Aorta (tissue), 5 donors: ENCODE measurements around the gene FAM76B. TPM values are rescaled to one million over a fixed set of nuclear protein-coding genes. Genes with fewer than 3 reads are reported as not detected.
A peak's percentile ranks its signal among the peaks of the same experiment; 100 is the strongest.

Experiments used
- ATAC-seq: fragments of 200-7000 bp; cut with Tn5 transposase; one replicate; pipeline ENCODE4 v1.9.1; 2022; ENCODE audit warnings: moderate library complexity; ENCODE audit not compliant: low FRiP score
- DNase-seq, 2 donors: peaks; one replicate each; pipeline ENCODE4 v3.0.0-alpha.2; 2020
- H3K27ac ChIP-seq, 2 donors: one replicate each; pipeline ENCODE4 v1.5.1; 2013; ENCODE audit warnings: low read length in 2 of 2, mild to moderate bottlenecking in 2 of 2, moderate library complexity in 2 of 2, control low read depth in 1 of 2, inconsistent platforms in 1 of 2, low read depth in 1 of 2
- H3K27me3 ChIP-seq, 2 donors: one replicate each; pipeline ENCODE4 v1.6.1; 2013; ENCODE audit warnings: control low read depth in 1 of 2, low read length in 1 of 2, mild to moderate bottlenecking in 1 of 2, moderate library complexity in 1 of 2; ENCODE audit not compliant: insufficient read depth in 2 of 2, control insufficient read depth in 1 of 2
- H3K36me3 ChIP-seq, 2 donors: one replicate each; pipeline ENCODE4 v1.6.1; 2013; ENCODE audit warnings: control low read depth in 1 of 2, low read length in 1 of 2, mild to moderate bottlenecking in 1 of 2; ENCODE audit not compliant: insufficient read depth in 2 of 2, control insufficient read depth in 1 of 2
- H3K4me1 ChIP-seq, 2 donors: one replicate each; pipeline ENCODE4 v1.6.1; 2013; ENCODE audit warnings: low read length in 2 of 2, control low read depth in 1 of 2, mild to moderate bottlenecking in 1 of 2, moderate library complexity in 1 of 2; ENCODE audit not compliant: insufficient read depth in 2 of 2, control insufficient read depth in 1 of 2
- H3K4me3 ChIP-seq, 2 donors: one replicate each; pipeline ENCODE4 v1.5.1; 2013; ENCODE audit warnings: low read length in 2 of 2, control low read depth in 1 of 2, mild to moderate bottlenecking in 1 of 2
- H3K9me3 ChIP-seq: one replicate; pipeline ENCODE4 v1.6.1; 2013; ENCODE audit warnings: mild to moderate bottlenecking, low read length; ENCODE audit not compliant: control insufficient read depth
- WGBS, 2 donors: extraction: QIAGEN DNeasy Blood & Tissue Kit; methylation state at CpG; one replicate each; pipeline ENCODE4 v1.1.7; 2013; 5-methylcytosine and 5-hydroxymethylcytosine counted together
- intact Hi-C, 2 donors: fragments of 100-400 bp; cut with DNase I; formaldehyde crosslinking; loops; one replicate each; pipeline versions ENCODE4 v1.14.2 to v1.15.0; 2022
- polyA plus RNA-seq, 2 donors: library from polyadenylated mRNA; stranded (reverse); fragments of 200-250 nt; gene quantifications; one replicate each; pipeline ENCODE4 v1.2.3, GENCODE V29; 2013
- total RNA-seq, 2 donors: library from RNA; stranded (reverse); fragmentation: NEBNext Ultra II Directional; extraction: Animal tissue kit (Norgen Biotek cat#: 25700); gene quantifications; one replicate each; pipeline ENCODE4 v1.2.1, GENCODE V29; 2021
- donor health status: healthy with polysubstance abuse.
- donor health status: Bipolar disorder and iron deficiency.
- donor health status: DM: no; HTN: no; CAD: no.
- donor health status: DM: no; HTN: no; CAD: no.
- donor health status: DM: yes; HTN: yes; CAD: no.

The FAM76B gene
- total and polyA plus RNA-seq, 4 donors = 6.9 to 33.4 (median 22.4) TPM

DNA sequence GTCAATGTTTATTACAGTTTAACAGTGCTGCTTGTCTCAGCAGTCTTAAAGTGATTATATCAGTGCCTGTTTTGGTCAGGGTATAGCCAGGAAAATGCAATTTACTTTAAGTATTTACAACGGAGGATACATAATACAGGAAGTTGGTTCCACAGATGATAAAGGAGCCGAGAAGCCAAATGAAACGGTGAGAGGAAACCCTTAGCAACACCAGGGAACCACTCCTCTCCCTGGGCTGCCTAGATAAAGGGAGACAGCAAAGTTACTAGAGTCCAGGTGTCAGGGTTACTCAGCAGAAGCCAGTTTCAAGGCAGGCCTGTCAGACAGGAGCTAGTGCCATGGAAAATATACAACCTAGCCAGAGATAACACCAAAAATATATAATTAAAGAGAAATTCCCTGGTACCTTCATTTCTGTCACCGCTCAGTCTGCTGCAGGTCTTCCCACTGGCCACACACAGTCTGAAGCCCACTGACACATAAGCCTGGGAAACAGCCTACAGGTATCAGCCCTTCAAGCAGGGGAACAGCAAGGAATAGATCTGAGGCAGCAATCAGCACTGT is 55.5 kb downstream of the FAM76B start:
- ATAC-seq (no peak), DNase-seq (no peak)
- WGBS, 2 donors = 10 to 18% methylated on average over 4 of the region's 4 CpGs
- no peaks in the 10 kb centered on the region for H3K9me3 ChIP-seq
- no peak overlapping the region for H3K4me3 ChIP-seq
- H3K27ac ChIP-seq = no peak overlapping the region
- no peaks in the 10 kb centered on the region for H3K4me1 ChIP-seq
- no peaks in the 10 kb centered on the region for H3K27me3 ChIP-seq
- intact Hi-C loops = no loop called here
- no peaks in the 10 kb centered on the region for H3K36me3 ChIP-seq

DNA sequence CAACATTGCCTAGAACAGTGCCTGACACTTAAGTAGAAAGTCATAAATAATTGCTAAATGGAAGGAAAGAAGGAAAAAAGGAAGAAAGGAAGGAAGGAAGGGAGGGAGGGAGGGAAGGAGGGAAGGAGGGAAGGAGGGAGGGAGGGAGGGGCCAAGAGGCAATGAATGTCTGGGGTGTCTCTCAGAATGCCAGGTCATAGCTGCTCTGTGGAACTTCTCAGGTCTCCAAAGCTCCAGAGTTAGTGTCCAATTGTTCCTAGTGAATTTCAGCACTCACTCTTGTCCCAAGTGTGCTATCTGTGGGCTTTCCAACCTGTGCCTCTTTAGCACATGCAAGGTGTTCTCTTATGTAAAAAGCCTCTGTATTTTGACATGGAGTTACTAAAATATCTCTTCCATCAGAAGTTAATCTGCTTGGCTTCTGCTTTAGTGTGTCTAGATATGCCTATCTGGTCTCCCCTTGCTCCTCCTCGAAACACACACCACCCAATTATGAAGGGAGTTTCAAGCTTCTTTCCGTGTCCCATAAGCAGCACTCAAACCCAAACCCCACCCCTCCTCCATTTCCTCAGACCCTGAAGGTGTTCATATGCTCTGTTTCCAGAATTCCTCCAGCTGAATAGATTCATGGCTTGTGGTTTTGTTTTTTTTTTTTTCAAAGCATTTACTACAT is 56.5 kb downstream of the FAM76B start:
- Histone ChIP-seq H3K9me3 (no peaks in the 10 kb centered on the region), H3K4me1 (no peaks in the 10 kb centered on the region), H3K27me3 (no peaks in the 10 kb centered on the region), H3K36me3 (no peaks in the 10 kb centered on the region), H3K27ac (no peak overlapping the region), H3K4me3 (no peak overlapping the region)
- no peak for ATAC-seq
- DNase-seq = no peak
- intact Hi-C loops = no loop called here
- 84 to 90% methylated on average over 2 of the region's 2 CpGs for WGBS, 2 donors

DNA sequence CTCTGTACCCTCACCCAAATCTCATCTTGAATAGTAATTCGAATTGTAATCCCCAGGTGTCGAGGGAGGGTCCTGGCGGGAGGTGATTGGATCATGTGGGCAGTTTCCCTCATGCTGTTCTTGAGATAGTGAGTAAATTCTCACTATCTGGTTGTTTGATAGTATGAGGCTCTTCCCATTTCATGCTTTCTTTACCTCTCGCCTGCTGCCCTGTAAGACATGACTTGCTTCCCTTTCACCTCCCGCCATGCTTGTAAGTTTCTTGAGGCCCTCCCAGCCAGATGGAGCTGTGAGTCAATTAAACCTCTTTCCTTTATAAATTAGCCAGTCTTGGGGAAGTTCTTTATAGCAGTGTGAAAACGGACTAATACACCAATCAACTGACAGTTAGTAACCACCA is 60.1 kb downstream of the FAM76B start:
- no peak overlapping the region for H3K4me3 ChIP-seq
- H3K4me1 ChIP-seq = peaks cover 0 to 3% of the 10 kb centered on the region in 2 donors
- no peak for ATAC-seq
- WGBS, 2 donors = 93 to 96% methylated on average over 6 of the region's 6 CpGs
- no peak for DNase-seq
- no peaks in the 10 kb centered on the region for H3K9me3 ChIP-seq
- H3K36me3 ChIP-seq = no peaks in the 10 kb centered on the region
- H3K27me3 ChIP-seq = no peaks in the 10 kb centered on the region
- no peak overlapping the region for H3K27ac ChIP-seq
- intact Hi-C loops = no loop called here

DNA sequence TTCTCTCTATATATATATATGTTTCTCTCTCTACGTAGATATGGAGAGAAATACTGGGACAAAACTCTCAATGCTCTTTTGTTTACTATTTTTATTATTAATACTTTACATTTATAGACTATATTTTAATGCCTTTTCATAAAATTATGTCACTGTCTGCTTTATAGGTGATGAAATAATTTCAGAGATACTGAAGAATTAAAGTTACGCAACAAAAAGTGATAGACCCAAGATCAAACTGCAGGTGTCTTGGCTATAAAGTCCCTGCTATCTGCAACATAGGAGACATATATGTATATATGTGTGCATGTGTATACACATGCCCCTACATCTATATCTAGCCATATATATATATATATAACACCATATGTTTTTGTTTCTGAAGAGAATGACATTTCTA is 60.8 kb downstream of the FAM76B start:
- WGBS, 2 donors = 93 to 99% methylated on average over 2 of the region's 2 CpGs
- intact Hi-C loops = no loop called here
- Histone ChIP-seq H3K4me3 (no peak overlapping the region), H3K4me1 (peaks cover 0 to 3% of the 10 kb centered on the region in 2 donors), H3K36me3 (no peaks in the 10 kb centered on the region), H3K27me3 (no peaks in the 10 kb centered on the region), H3K27ac (no peak overlapping the region), H3K9me3 (no peaks in the 10 kb centered on the region)
- ATAC-seq (no peak), DNase-seq (no peak)

DNA sequence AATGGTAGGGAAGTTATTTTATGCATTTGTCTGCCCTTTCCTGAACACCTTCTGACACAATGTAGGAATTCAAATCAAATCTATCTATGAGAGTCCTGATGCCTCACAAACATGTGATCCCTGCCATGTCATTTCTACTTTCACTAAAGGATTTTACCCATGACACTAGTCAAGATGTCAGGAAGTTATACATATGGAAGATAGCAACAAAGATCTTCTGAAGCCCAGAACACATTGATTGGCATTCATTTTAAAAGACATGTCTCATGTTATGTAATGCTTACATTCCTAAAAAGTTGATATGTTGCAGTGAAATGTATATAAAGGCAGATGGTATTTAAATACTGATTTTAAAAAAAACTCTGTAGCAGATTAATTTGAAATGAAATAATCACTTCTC is 61.5 kb downstream of the FAM76B start:
- intact Hi-C loops = no loop called here
- Histone ChIP-seq H3K9me3 (no peaks in the 10 kb centered on the region), H3K27me3 (no peaks in the 10 kb centered on the region), H3K4me1 (peaks cover 0 to 3% of the 10 kb centered on the region in 2 donors), H3K36me3 (no peaks in the 10 kb centered on the region), H3K27ac (no peak overlapping the region), H3K4me3 (no peak overlapping the region)
- ATAC-seq (no peak), DNase-seq (no peak)

DNA sequence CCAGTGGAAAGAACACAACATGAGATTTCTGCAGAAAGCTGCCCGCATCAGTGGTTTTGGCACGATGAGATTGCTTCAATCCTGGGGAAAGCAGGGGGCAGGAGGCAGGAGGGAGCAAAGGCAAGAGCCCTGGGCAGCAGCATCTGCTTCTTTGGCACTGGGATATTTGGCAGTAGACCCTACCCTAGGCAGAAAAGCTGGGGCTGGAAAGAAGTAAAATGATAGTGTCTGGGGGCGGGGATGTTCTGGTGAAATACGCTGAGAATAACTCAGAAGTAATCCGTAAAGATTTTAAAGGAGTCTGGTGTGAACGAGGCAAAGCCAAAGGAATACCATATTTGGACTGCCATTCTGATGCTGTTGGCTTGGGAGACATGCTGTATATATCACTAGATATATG is 62.0 kb downstream of the FAM76B start:
- WGBS, 2 donors = 5 to 7% methylated on average over 6 of the region's 6 CpGs
- no peak for ATAC-seq
- no peaks in the 10 kb centered on the region for H3K36me3 ChIP-seq
- peak overlapping the region; percentile 16 to 76 for H3K4me3 ChIP-seq
- DNase-seq = no peak
- H3K27ac ChIP-seq = no peak overlapping the region
- H3K27me3 ChIP-seq = no peaks in the 10 kb centered on the region
- H3K9me3 ChIP-seq = no peaks in the 10 kb centered on the region
- H3K4me1 ChIP-seq = peaks cover 0 to 3% of the 10 kb centered on the region in 2 donors
- intact Hi-C loops = no loop called here

DNA sequence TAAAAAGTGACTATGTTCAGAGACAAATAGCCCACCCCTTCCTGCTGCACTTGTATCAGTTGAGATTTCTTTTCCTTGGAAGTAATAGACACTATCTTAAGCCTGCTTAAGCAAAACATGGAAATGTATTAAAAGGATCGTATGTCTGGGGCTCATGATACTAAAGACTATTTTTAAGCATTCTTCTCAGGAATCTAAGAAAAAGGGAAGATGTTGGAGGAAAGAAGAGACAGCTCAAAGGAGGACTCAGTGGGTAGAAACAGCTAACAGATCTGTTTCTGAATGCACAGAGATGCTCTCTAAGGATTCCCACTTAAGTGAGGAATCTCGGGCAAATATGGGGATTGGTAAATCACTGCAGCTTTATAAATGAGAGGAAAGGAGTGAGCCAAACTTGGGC is 62.5 kb downstream of the FAM76B start:
- H3K36me3 ChIP-seq = no peaks in the 10 kb centered on the region
- no peaks in the 10 kb centered on the region for H3K27me3 ChIP-seq
- no peak for ATAC-seq
- no peak overlapping the region for H3K27ac ChIP-seq
- DNase-seq = no peak
- H3K4me1 ChIP-seq = peaks cover 0 to 3% of the 10 kb centered on the region in 2 donors
- intact Hi-C loops = no loop called here
- WGBS, 2 donors = 28 to 34% methylated on average over 2 of the region's 2 CpGs
- no peak overlapping the region for H3K4me3 ChIP-seq
- no peaks in the 10 kb centered on the region for H3K9me3 ChIP-seq

DNA sequence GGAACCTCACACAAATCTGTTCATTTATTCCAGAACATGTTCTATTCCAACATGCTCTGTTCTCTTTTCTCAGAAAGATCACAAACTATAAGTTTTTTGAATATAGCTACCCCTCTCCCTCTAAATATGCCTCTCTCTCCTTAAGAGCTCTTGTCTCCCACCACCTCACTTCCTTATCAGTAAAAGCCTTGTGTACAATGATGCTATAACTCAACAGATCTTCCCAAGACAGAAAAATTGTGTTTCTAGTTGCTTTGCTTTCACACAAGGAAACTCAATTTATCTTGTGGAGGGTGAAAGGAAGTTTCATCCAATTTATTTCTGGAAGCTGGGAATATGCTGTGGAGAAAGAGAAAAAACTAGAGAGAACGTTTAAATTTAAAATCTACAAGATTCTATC is 64.4 kb downstream of the FAM76B start:
- ATAC-seq (no peak), DNase-seq (no peak)
- Histone ChIP-seq H3K36me3 (no peaks in the 10 kb centered on the region), H3K27me3 (no peaks in the 10 kb centered on the region), H3K9me3 (no peaks in the 10 kb centered on the region), H3K4me1 (peaks cover 0 to 3% of the 10 kb centered on the region in 2 donors), H3K4me3 (no peak overlapping the region), H3K27ac (no peak overlapping the region)
- 82 to 86% methylated on average over 1 of the region's 1 CpG for WGBS, 2 donors
- intact Hi-C loops = no loop called here

DNA sequence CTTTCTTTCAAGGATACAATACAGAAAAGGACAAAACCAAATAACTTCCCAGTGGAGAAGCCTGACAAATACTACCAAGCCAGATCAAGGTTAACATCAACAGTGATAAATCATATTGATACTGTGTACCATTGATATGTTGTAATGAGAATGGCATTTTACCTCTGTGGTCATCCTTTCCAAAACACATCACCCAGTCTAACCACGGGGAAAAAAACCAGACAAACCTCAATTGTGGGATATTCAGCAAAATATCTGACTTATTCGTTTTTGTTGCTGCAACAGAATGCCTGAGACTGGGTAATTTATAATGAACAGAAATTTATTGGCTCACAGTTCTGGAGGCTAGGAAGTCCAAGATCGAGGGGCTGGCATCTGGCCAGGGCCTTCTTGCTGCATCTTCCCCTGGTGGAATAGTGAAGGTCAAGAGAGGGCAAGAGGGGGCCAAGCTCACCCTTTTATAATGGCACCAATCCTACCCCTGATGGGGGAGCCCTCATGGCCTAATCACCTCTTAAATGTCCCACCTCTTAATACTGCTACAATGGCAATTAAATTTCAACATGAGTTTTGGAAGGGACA is 66.1 kb downstream of the FAM76B start:
- 47 to 54% methylated on average over 3 of the region's 3 CpGs for WGBS, 2 donors
- Histone ChIP-seq H3K27me3 (no peaks in the 10 kb centered on the region), H3K36me3 (no peaks in the 10 kb centered on the region), H3K9me3 (no peaks in the 10 kb centered on the region), H3K4me3 (no peak overlapping the region), H3K4me1 (peaks cover 0 to 3% of the 10 kb centered on the region in 2 donors), H3K27ac (no peak overlapping the region)
- no peak for DNase-seq
- no peak for ATAC-seq
- intact Hi-C loops = no loop called here
